HL-60 (cell line): ENCODE measurements around the gene MROH9.

ENCODE experiments used
- CTCF ChIP-seq: IDR thresholded peaks from one replicate; pipeline ENCODE4 v1.5.1; 2011; ENCODE audit warnings: low read length, control low read depth, inconsistent platforms; ENCODE audit not compliant: insufficient read depth
- POLR2AphosphoS5 ChIP-seq: IDR thresholded peaks from 2 replicates; pipeline ENCODE4 v1.6.1; 2012; ENCODE audit warnings: low read depth

GRCh38 chr1:170986901-170987300, 51.6 kb downstream of the MROH9 start:
- TF ChIP-seq CTCF (no peak), POLR2AphosphoS5 (no peak)
